ENCODE measurements around the gene TBC1D23. TPM values are rescaled to one million over a fixed set of nuclear protein-coding genes. Genes with fewer than 3 reads are reported as not detected.

Gene TBC1D23
- total and polyA plus RNA-seq, 9 of the 15 experiments (the other 6 are each of a cell fraction or from before 2014, with no cell fraction given), result 23.4 to 85.8 (median 43.7) TPM

DNA sequence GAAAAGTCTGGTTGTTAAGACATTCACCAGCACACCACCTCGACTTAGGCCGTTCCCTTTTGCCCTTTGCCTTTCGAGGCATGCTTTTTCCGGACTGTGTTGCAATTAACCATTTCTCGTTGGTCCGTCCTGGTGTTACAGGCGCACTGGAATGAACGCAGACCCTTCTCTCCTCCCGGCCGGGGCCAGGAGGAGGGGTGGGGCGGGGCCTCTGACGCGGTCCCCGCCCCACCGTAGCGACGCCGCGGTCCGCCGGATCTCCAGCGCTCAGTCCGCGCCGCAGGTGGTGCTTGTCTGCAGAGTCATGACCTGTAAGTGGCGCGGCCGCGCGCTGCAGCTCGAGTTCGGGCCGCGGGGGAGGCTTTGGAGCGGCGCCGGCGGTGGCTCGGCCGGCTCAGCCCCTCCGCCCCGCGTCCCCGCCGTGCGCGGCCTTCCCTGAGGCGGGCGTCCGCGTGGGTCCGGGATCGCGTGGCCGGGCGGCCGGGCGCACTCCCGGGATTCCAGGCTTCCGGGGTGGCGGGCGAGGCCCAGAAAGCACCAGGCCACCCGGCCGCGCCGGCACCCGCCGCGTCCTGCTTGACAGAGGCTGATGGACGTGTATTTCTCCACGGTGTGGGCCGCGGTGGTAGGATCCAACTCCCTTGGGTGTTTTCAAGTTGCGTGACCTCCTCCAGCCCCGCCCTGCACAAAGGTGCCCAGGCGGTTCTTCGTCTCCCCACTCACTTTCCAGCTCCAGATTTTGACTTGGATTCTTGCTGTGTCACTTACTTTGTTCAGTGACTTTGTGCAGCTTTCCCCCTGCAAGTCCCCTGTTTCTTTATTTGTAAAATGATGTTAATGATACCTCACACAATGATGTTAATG is 73.9 kb downstream of the TBC1D23 start, which contains the start of gene NIT2 (continued):
- TF ChIP-seq, protein P1, sequence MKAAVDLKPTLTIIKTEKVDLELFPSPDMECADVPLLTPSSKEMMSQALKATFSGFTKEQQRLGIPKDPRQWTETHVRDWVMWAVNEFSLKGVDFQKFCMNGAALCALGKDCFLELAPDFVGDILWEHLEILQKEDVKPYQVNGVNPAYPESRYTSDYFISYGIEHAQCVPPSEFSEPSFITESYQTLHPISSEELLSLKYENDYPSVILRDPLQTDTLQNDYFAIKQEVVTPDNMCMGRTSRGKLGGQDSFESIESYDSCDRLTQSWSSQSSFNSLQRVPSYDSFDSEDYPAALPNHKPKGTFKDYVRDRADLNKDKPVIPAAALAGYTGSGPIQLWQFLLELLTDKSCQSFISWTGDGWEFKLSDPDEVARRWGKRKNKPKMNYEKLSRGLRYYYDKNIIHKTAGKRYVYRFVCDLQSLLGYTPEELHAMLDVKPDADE (conservative IDR thresholded peaks at IDR 0.05; ENCODE audit: control insufficient read depth, low read depth, low read length), result peak; percentile 65; the same call in 1 of the 2 replicates
- TF ChIP-seq TBL1XR1 (IDR thresholded peaks at IDR 0.05; ENCODE audit: low read length in 2 of 2), result no peak
- no peak for TF ChIP-seq ZNF253 (CRISPR knock-in tag; conservative IDR thresholded peaks at IDR 0.05)
- TF ChIP-seq, protein P2, sequence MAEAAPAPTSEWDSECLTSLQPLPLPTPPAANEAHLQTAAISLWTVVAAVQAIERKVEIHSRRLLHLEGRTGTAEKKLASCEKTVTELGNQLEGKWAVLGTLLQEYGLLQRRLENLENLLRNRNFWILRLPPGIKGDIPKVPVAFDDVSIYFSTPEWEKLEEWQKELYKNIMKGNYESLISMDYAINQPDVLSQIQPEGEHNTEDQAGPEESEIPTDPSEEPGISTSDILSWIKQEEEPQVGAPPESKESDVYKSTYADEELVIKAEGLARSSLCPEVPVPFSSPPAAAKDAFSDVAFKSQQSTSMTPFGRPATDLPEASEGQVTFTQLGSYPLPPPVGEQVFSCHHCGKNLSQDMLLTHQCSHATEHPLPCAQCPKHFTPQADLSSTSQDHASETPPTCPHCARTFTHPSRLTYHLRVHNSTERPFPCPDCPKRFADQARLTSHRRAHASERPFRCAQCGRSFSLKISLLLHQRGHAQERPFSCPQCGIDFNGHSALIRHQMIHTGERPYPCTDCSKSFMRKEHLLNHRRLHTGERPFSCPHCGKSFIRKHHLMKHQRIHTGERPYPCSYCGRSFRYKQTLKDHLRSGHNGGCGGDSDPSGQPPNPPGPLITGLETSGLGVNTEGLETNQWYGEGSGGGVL (CRISPR knock-in tag; IDR thresholded peaks at IDR 0.05), result no peak
- TF ChIP-seq PHB (CRISPR knock-in tag; IDR thresholded peaks at IDR 0.05), result no peak
- no peak for TF ChIP-seq CHD1 (IDR thresholded peaks at IDR 0.05; ENCODE audit: low read length)
- TF ChIP-seq ZBED1 (IDR thresholded peaks at IDR 0.05), result no peak
- no peak for TF ChIP-seq ZNF408 (CRISPR knock-in tag; IDR thresholded peaks at IDR 0.05; ENCODE audit: low read depth)
- TF ChIP-seq SP1 (CRISPR knock-in tag; IDR thresholded peaks at IDR 0.05), result no peak
- no peak for TF ChIP-seq POLR2AphosphoS2 (IDR thresholded peaks at IDR 0.05; ENCODE audit: low read length)
- TF ChIP-seq PHF20 (IDR thresholded peaks at IDR 0.05; ENCODE audit: partially characterized antibody), result peak; percentile 12
- TF ChIP-seq FOXK2 (conservative IDR thresholded peaks at IDR 0.05 in 1 of 2, IDR thresholded peaks at IDR 0.05 in 1 of 2; ENCODE audit: low read depth in 2 of 2), result no peak
- no peak for TF ChIP-seq NCOA6 (IDR thresholded peaks at IDR 0.05)
- peak; percentile 68 for TF ChIP-seq ZFX (CRISPR knock-in tag; IDR thresholded peaks at IDR 0.05)
- TF ChIP-seq CREM (IDR thresholded peaks at IDR 0.05; ENCODE audit: low read depth), result peak; percentile 77
- no peak for TF ChIP-seq ZNF764 (CRISPR knock-in tag; IDR thresholded peaks at IDR 0.05; ENCODE audit: low read depth)
- no peak for TF ChIP-seq MAFG (tag; conservative IDR thresholded peaks at IDR 0.05)
- peak; percentile 67 for TF ChIP-seq SMAD4 (CRISPR knock-in tag; conservative IDR thresholded peaks at IDR 0.05)
- TF ChIP-seq CCNT2 (IDR thresholded peaks at IDR 0.05; ENCODE audit: borderline replicate concordance, extremely low read depth, insufficient read length, low read depth, low read length), result peak; percentile 82
- TF ChIP-seq, protein P3, sequence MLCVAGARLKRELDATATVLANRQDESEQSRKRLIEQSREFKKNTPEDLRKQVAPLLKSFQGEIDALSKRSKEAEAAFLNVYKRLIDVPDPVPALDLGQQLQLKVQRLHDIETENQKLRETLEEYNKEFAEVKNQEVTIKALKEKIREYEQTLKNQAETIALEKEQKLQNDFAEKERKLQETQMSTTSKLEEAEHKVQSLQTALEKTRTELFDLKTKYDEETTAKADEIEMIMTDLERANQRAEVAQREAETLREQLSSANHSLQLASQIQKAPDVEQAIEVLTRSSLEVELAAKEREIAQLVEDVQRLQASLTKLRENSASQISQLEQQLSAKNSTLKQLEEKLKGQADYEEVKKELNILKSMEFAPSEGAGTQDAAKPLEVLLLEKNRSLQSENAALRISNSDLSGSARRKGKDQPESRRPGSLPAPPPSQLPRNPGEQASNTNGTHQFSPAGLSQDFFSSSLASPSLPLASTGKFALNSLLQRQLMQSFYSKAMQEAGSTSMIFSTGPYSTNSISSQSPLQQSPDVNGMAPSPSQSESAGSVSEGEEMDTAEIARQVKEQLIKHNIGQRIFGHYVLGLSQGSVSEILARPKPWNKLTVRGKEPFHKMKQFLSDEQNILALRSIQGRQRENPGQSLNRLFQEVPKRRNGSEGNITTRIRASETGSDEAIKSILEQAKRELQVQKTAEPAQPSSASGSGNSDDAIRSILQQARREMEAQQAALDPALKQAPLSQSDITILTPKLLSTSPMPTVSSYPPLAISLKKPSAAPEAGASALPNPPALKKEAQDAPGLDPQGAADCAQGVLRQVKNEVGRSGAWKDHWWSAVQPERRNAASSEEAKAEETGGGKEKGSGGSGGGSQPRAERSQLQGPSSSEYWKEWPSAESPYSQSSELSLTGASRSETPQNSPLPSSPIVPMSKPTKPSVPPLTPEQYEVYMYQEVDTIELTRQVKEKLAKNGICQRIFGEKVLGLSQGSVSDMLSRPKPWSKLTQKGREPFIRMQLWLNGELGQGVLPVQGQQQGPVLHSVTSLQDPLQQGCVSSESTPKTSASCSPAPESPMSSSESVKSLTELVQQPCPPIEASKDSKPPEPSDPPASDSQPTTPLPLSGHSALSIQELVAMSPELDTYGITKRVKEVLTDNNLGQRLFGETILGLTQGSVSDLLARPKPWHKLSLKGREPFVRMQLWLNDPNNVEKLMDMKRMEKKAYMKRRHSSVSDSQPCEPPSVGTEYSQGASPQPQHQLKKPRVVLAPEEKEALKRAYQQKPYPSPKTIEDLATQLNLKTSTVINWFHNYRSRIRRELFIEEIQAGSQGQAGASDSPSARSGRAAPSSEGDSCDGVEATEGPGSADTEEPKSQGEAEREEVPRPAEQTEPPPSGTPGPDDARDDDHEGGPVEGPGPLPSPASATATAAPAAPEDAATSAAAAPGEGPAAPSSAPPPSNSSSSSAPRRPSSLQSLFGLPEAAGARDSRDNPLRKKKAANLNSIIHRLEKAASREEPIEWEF (CRISPR knock-in tag; IDR thresholded peaks at IDR 0.05), result no peak
- no peak for TF ChIP-seq MEF2A (IDR thresholded peaks at IDR 0.05; ENCODE audit: control insufficient read depth, low read depth, low read length)

Measured in K562 (cell line).